ENCODE data around the gene PEX5L. TPM values are rescaled to one million over a fixed set of nuclear protein-coding genes. Genes with fewer than 3 reads are reported as not detected.

Gene PEX5L
- polyA plus RNA-seq, 1 experiment = not detected

DNA sequence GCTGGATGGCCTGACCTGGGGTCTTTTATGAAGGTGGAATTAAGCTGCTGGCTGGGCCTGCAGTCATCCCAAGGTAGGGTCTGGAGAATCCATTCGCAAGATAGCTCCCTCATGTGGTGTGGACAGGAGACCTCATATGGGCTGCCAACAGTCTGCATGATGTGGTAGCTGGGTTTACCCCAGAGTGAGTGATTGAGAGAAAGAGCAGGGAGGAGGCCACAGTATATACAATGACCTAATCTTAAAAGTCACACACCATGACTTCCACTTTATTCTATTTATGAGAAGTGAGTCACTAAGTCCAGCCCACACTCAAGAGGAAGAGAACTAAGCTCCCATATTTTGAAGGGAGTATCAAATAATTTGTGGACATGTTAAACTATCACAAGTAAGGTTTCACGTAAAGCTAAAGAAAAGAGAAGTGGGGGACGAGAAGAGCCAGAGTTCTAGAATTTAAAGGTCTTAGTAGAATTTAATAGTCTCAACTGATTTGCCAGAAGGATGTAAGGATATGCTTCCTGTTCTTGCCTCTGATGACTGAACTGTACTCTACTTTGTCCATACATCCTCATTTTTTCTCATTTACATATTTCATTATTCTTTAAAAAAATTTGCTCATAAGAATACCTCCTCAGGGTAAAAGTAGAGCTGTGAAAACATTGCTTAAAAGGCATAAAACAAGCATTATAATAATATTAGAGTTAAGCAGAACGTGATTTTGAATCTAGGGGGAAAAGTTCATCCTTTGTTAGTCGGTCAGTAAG lies 184.4 kb downstream of the PEX5L start:
- Histone ChIP-seq H3K27me3 (ENCODE audit: control insufficient read depth, insufficient read depth, low read length) (no peaks in the 10 kb centered on the region), H3K4me3 (ENCODE audit: low read depth, low read length) (no peak overlapping the region), H3K36me3 (ENCODE audit: control insufficient read depth, insufficient read depth, low read length) (no peaks in the 10 kb centered on the region)
- no peak for DNase-seq (ENCODE audit: low read depth)
- ChIA-PET POLR2A (interaction anchor here (0.5 kb wide), 1 partner anchor 24 kb away, joined by 3 read pairs; no protein-coding TSS in a partner anchor), CTCF (interaction anchor here (1.2 to 1.5 kb wide), 3 partner anchors 12 to 82 kb away, joined by 3 to 4 read pairs (median 3); no protein-coding TSS in a partner anchor)
- TF ChIP-seq, protein P1, sequence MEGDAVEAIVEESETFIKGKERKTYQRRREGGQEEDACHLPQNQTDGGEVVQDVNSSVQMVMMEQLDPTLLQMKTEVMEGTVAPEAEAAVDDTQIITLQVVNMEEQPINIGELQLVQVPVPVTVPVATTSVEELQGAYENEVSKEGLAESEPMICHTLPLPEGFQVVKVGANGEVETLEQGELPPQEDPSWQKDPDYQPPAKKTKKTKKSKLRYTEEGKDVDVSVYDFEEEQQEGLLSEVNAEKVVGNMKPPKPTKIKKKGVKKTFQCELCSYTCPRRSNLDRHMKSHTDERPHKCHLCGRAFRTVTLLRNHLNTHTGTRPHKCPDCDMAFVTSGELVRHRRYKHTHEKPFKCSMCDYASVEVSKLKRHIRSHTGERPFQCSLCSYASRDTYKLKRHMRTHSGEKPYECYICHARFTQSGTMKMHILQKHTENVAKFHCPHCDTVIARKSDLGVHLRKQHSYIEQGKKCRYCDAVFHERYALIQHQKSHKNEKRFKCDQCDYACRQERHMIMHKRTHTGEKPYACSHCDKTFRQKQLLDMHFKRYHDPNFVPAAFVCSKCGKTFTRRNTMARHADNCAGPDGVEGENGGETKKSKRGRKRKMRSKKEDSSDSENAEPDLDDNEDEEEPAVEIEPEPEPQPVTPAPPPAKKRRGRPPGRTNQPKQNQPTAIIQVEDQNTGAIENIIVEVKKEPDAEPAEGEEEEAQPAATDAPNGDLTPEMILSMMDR (IDR thresholded peaks at IDR 0.05; ENCODE audit: insufficient read depth, low read depth, low read length) = no peak

DNA sequence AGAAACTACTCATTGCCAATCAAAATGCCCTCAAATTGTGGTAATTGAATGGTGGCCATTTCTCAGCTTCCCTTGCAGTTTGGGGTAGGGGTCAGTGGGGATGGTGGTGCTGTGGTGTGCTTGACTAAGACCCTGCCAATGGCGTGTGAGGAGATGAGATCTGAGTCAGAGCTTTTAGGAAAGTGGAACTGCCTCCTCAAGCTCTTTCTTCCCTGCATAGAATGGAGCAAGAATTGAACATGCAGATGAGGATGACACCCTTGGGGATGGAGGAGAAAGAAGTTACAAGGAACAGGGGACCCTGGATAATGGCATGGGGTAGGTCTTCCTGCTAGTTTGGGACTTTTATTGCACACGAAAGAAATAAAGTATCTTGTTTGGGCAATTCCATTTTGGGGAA lies 188.0 kb downstream of the PEX5L start:
- POLR2A ChIA-PET = no interaction called here
- Histone ChIP-seq H3K4me3 (ENCODE audit: low read depth, low read length) (no peak overlapping the region), H3K27me3 (ENCODE audit: control insufficient read depth, insufficient read depth, low read length) (no peaks in the 10 kb centered on the region), H3K36me3 (ENCODE audit: control insufficient read depth, insufficient read depth, low read length) (no peaks in the 10 kb centered on the region)
- CTCF ChIA-PET = no interaction called here
- no peak for DNase-seq (ENCODE audit: low read depth)
- TF ChIP-seq, protein P1 (IDR thresholded peaks at IDR 0.05; ENCODE audit: insufficient read depth, low read depth, low read length) = no peak

DNA sequence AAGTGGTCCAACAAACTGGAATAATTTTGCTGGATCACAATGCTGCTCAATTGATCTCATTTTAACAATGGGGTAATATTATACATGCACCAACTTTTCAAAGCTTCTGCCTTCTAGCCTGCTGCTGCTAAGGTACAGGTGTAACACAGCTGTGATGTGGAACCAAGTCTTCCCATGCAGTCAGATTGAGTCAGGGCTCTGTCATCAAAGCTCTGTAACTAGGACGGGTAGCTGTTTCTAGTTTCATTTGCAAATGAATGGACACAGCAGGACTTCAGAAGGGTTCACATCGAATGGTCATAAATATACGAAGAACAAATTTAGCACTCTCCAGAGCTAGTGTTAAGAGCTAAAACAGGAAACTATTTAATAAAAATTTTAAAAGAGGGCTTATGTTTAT lies 194.7 kb downstream of the PEX5L start:
- no peaks in the 10 kb centered on the region for H3K36me3 ChIP-seq (ENCODE audit: control insufficient read depth, insufficient read depth, low read length)
- ChIA-PET POLR2A (no interaction called here), CTCF (no interaction called here)
- TF ChIP-seq, protein P1 (IDR thresholded peaks at IDR 0.05; ENCODE audit: insufficient read depth, low read depth, low read length) = no peak
- H3K4me3 ChIP-seq (ENCODE audit: low read depth, low read length) = no peak overlapping the region
- no peaks in the 10 kb centered on the region for H3K27me3 ChIP-seq (ENCODE audit: control insufficient read depth, insufficient read depth, low read length)
- no peak for DNase-seq (ENCODE audit: low read depth)

DNA sequence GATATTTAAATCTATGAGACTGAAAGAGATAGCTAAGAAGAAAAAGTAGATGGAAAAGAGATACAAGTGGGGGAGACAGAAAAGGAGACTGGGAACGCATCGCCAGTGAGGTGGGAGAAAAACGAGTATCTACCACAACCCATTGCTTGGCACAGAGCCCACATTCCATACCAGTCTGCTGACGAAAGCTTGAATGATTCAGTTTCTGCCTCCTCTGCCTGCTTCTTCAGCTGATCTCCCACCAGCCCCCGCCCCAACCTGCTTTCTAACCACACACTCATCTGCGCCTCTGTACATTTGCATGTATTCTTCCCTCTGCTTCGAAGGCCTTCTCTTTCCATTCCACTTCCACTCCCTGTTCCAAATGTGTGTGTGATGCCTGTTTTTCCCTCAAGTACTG lies 195.8 kb downstream of the PEX5L start:
- no peaks in the 10 kb centered on the region for H3K36me3 ChIP-seq (ENCODE audit: control insufficient read depth, insufficient read depth, low read length)
- H3K27me3 ChIP-seq (ENCODE audit: control insufficient read depth, insufficient read depth, low read length) = no peaks in the 10 kb centered on the region
- no peak for DNase-seq (ENCODE audit: low read depth)
- ChIA-PET CTCF (interaction anchor here (1.3 kb wide), 1 partner anchor 11 kb away, joined by 3 read pairs; no protein-coding TSS in a partner anchor), POLR2A (no interaction called here)
- no peak overlapping the region for H3K4me3 ChIP-seq (ENCODE audit: low read depth, low read length)
- TF ChIP-seq, protein P1 (IDR thresholded peaks at IDR 0.05; ENCODE audit: insufficient read depth, low read depth, low read length) = no peak

DNA sequence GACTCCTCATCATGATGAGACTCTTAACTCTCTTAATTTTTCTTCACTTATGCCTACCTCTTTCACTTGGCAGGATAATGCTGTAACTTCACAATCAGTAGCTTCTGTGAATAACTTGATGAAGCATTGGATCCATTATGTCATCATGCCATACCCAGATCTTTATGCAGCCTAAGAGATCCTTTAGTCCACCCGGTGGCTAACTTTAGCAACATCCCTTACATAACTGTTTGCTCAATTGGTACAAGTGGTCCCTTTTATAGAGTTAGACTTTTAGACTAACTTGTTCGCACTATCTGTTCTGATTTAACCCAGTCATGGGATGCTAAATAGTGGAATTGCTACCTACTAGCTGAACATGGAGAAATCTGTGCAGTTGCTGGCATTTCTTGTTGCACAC lies 199.4 kb downstream of the PEX5L start:
- H3K36me3 ChIP-seq (ENCODE audit: control insufficient read depth, insufficient read depth, low read length) = no peaks in the 10 kb centered on the region
- CTCF ChIA-PET = interaction anchor here (1.0 to 1.9 kb wide), 3 partner anchors 10 to 26 kb away, joined by 4 to 6 read pairs (median 4); no protein-coding TSS in a partner anchor
- H3K4me3 ChIP-seq (ENCODE audit: low read depth, low read length) = no peak overlapping the region
- no peaks in the 10 kb centered on the region; the same call in 1 of the 2 replicates for H3K27me3 ChIP-seq (ENCODE audit: control insufficient read depth, insufficient read depth, low read length)
- no peak for DNase-seq (ENCODE audit: low read depth)
- TF ChIP-seq, protein P1 (IDR thresholded peaks at IDR 0.05; ENCODE audit: insufficient read depth, low read depth, low read length) = 0 out of 2 replicates have a peak, but pooled peaks have one; percentile 2
- POLR2A ChIA-PET = no interaction called here

Measured in BJ (cell line).